ENCODE data around the gene PADI4.

PADI4 gene, protein sequence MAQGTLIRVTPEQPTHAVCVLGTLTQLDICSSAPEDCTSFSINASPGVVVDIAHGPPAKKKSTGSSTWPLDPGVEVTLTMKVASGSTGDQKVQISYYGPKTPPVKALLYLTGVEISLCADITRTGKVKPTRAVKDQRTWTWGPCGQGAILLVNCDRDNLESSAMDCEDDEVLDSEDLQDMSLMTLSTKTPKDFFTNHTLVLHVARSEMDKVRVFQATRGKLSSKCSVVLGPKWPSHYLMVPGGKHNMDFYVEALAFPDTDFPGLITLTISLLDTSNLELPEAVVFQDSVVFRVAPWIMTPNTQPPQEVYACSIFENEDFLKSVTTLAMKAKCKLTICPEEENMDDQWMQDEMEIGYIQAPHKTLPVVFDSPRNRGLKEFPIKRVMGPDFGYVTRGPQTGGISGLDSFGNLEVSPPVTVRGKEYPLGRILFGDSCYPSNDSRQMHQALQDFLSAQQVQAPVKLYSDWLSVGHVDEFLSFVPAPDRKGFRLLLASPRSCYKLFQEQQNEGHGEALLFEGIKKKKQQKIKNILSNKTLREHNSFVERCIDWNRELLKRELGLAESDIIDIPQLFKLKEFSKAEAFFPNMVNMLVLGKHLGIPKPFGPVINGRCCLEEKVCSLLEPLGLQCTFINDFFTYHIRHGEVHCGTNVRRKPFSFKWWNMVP

DNA sequence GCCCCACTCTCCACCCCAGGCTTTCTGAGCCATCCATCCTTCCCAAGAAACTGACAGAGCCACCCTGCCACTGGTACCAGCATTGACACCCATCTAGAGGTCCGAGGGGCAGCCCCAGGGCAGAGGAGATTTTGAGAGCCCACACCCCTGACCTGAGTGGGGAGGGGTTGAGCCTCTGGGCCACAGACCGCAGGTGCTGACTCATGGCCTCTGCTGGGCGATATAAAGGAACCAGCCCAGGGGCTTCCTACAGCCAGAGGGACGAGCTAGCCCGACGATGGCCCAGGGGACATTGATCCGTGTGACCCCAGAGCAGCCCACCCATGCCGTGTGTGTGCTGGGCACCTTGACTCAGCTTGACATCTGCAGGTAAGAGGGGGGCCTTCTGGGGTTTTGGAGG, at the start of gene PADI4:
Gene PADI4, plus strand, starts transcription at position 252 of the 400 bp plus-strand sequence. Its CDS starts 26 bp downstream, at position 278.
- DNase-seq = no peak

GRCh38 chr1:17258758-17259130, 49.3 kb upstream of the PADI4 start:
- no peak for DNase-seq

GRCh38 chr1:17259233-17259873, 48.6 kb upstream of the PADI4 start:
- no peak for DNase-seq

- DNase-seq = no peak
Observed at GRCh38 chr1:17260264-17260663, 47.7 kb upstream of the PADI4 start.

DNA sequence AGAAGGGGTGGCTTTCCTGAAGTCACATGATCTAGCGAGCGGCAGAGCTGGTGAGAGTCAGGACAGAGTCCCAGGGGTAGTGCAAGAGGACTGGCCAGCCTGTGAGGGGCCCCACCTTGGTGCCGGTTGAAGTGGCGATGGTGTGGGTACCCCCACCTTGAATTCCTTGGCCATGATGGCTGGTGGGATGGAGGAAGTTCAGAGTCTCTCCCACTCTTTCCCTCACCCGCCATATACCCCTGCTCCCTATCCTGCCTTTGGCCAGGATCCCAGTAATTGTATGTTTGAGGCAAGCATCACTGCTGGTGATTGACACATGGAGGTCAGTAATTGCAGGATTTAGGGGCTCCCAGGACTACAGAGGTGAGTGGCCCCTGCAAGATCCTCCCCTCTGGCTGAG, 47.3 kb upstream of the PADI4 start:
- no peak for DNase-seq

DNA sequence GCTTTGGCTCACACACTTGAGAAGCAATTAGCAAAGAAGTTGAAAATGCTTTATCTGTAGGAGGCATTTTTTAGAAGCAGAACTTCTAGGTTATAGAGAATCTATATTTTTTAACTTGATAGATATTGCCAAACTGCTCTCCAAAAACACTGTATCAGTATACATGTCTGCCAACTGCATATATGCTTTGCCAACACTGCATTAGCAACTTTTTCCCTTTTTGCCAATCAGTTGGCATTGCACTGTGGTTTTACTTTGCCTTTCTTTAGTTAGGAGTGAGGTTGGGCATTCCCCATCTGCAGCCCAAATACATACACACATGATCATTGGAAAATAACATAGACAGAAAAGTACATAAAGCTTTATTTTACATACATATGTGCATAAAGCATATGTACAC, 44.1 kb upstream of the PADI4 start:
- no peak for DNase-seq

DNA sequence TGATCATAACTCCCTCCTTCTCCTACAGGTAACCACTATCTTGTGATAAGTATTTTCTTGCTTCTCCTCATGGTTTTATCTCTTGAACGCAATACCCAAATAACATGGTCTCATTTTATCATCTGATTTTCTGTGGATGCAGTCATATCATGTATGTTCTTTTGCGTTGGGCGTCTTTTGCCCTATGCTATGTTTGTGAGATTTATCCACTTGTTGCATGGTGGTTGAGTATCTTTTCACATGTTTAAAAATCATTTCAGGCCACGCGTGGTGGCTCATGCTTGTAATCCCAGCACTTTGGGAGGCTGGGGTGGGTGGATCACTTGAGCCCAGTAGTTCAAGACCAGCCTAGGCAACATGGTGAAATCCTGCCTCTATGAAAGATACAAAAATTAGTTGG, 43.5 kb upstream of the PADI4 start:
- no peak for DNase-seq

- no peak for DNase-seq
Observed at GRCh38 chr1:17265162-17265561, 42.8 kb upstream of the PADI4 start.

- no peak for DNase-seq
Observed at GRCh38 chr1:17265950-17266349, 42.0 kb upstream of the PADI4 start.

- no peak for DNase-seq
Observed at GRCh38 chr1:17270891-17271765, 36.9 kb upstream of the PADI4 start.

DNA sequence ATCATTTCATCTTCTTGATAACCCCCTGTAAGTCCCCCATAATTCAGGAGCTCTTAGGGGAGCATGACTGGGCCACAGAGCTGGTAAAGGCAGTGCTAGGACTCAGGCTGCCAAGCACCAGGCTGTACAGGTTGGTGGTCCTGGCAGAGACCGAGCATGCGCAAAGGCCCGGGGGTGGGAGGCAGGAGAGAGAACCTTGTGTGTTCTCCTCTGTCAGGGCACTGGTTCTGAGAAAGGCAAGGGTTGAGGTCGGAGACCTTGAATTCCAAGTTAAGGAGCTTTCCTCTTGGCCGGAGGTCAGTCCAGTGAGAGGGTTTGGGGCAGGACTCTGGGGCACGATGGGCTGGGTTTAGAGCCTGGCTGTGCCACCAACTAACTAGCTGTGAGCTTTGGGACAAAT, 35.9 kb upstream of the PADI4 start:
- DNase-seq = no peak

DNA sequence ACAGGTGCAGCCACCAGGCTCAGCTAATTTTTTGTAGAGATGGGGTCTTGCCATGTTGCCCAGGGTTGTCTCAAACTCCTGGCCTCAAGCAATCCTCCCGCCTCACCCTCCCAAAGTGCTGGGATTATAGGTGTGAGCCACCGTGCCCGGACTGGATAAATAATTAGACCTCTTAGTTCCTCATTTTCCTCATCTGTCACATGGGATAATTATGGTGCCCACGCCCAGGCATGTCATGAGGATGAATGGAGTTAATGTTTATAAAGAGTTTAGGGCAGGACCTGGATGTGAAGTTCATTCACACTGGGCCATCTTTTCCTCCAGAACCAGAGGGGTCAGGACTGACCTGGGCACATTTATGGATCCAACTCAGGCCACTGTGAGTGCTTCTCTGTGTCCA, 35.4 kb upstream of the PADI4 start:
- no peak for DNase-seq

DNA sequence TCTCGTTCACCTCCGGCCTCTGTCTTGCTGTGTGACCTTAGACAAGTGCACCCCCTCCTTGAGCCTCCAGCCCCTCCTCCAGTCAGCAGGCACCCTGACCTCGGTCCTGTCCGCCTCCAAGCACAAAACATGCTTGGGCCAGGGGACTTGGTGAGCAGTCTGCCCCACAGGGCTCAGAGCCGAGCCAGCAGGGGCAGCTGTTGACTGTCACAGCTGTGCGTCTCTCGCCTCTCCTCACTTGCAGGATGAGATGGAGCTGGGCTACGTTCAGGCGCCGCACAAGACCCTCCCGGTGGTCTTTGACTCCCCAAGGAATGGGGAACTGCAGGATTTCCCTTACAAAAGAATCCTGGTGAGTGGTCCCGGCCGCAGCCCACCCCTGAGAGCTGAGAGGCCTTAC, 34.9 kb upstream of the PADI4 start:
- no peak for DNase-seq

GRCh38 chr1:17274186-17275170, 33.5 kb upstream of the PADI4 start:
- DNase-seq = peak in 1 of 2 experiments; percentile 7

GRCh38 chr1:17276568-17276967, 31.4 kb upstream of the PADI4 start:
- no peak for DNase-seq

- DNase-seq = no peak
Observed at GRCh38 chr1:17277511-17278159, 30.4 kb upstream of the PADI4 start.

DNA sequence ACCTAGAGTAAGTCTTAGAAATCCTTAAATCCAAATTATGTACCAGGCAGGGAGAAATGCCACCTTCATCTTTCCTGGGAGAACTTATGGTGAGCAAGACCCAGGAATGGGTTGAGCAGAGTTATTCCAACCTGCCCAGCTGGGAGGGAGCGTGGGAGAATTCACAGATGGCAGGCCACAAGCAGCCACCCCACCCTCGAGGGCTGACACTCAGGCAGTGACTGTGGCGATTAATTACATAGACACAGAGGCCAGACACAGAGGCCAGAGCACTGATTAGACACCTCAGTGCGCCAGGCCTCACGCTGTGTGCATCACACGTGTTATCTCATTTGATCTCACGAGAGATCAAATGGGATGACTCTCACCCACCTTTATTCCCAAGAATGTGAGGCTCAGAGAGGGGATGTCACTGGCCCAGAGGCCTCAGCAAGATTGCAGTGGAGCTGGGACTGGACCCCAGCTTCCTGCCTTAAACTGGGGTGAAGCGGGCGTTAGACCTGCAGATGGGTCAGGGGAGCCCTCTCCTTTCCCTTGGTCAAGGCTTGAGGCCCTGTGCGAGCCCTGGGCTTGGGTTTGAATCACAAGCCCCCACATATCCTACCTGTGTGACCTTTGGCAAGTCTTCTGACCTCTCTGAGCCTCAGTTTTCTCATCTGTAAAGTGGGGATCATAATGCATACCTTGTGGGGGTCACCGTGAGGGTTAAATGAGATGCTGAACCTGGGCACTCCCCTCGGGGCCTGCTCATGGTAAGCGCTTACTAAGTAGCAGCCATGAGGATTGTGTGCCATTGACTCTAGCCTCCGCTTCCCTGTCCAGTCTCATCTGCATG, 28.8 kb upstream of the PADI4 start:
- DNase-seq = no peak

GRCh38 chr1:17280436-17280835, 27.6 kb upstream of the PADI4 start:
- no peak for DNase-seq

DNA sequence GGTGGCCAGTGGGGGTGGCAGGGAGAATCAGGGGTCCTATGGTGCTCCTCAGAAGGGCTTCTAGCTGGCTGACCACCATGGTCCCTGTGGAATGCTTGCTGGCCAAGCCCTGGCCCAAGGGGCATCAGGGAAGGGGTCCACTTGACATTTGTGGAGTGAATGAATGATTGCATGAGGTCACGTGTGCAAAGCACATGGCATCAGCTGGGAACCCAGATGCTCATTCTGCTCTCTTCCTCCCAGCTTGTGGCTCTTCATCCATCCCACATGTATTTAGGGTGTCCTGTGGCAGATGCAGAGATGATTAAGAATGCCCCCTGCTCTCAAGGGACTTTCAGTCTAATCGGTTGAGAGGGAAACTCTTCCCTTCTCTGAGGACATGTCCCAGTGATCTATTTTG, 27.1 kb upstream of the PADI4 start:
- DNase-seq = no peak

- no peak for DNase-seq
Observed at GRCh38 chr1:17281775-17282181, 26.2 kb upstream of the PADI4 start.

Measured in NCI-H2081 (cell line).